Measurements from ENCODE around the gene CNGA4.
"Not testable (repeated sequence)": the region's sequence is repeated elsewhere in the genome, so short reads cannot be mapped to it uniquely, and the experiment has no call there.

CNGA4 gene

DNA sequence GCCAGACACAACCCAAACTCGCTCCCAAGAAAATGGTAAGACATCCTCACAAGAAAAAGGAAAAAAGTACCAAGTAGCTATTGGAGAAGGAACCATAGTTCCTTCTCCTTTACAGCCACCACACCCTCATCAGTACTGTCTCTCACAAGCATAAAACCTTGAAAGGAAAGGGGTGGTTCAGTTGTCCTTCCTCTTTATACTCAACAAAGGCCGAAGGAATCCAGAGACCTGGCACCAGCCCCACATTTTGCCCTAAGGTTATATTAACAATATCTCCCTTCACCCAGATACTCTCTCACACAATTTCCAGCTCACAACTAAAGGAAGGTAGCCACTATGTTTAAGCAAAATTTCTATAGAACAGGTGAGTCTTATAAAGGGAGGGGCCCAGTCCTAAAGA is 13.0 kb upstream of the CNGA4 start:
- no peak for DNase-seq (ENCODE audit: low read depth in 2 of 2)

DNA sequence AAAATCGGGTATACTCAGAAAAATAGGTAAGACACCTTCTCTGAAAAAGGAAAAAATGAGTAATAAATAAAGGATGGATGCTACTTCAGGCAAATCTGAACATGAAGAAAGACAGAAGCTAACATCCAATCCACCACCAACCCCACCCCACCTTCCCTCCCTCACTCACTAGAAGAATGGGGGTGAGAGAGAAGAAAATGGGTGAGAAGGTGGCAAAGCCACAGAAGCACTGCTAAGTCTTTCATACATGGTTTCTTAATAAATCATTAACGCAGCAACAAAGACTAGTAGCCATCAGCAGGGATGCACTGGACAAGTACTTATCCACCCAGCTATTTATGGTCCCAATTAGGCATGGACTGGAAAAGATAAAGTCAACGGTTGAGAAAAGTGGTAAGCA is 10.4 kb upstream of the CNGA4 start:
- DNase-seq (ENCODE audit: low read depth in 2 of 2), result no peak

DNA sequence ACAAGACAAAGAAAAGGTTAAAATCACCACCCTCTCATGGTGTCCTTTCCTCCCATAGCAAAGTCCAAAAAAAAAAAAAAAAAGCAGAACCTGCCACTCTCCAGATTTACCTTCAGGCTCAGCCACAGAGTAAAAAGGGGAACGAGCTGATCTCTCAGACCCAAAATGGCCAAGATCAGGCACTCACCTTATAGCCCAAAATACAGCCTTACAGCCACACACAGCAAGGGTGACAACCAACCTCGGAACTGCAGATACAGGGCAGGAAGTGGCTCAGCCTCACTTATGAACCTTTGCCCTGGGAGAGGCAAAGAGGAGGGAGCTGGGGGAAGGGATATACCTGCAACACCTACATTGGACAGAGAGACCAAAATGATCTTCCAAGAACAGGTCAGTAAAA is 9.0 kb upstream of the CNGA4 start:
- no peak for DNase-seq (ENCODE audit: low read depth in 2 of 2)

DNA sequence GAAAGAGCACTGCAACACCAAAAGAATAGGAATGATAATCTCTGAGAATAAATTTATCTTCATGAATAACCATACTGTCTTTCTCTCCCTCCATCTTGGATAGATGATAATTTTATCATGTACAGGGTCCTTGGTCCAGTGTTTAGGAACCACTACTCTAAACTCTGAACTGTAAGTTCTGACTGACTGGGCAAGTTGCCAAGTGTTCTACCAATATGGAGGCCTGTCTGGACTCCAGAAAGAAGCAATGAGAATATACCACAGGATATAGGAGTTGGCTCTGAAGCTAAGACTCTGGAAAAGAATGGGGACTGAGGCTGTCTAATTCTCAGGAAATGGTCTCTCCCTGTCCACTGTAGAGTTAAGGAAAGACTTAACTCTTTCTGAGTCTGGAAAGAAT is 6.0 kb upstream of the CNGA4 start:
- DNase-seq (ENCODE audit: low read depth in 2 of 2), result no peak

DNA sequence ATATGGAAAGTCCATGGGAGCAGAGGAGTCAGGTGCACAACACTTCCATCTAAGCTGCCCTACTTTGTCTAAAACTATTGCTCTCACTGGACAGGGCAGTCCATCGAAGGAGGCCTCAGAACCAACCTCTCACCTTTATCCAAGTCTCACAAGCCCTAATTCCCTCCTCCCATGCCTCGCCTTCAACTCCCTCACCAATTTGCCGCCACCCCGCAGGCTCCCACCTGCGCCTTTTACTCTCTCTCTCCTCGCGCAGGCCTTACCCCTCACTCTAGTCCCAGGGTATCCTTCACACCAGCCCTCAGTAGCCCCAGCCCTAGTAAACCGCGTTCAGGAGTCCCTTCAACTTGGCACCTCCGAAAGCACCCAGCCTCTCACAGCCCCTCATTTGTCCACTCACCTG is 4.9 kb upstream of the CNGA4 start:
- no peak for DNase-seq (ENCODE audit: low read depth in 2 of 2)

DNA sequence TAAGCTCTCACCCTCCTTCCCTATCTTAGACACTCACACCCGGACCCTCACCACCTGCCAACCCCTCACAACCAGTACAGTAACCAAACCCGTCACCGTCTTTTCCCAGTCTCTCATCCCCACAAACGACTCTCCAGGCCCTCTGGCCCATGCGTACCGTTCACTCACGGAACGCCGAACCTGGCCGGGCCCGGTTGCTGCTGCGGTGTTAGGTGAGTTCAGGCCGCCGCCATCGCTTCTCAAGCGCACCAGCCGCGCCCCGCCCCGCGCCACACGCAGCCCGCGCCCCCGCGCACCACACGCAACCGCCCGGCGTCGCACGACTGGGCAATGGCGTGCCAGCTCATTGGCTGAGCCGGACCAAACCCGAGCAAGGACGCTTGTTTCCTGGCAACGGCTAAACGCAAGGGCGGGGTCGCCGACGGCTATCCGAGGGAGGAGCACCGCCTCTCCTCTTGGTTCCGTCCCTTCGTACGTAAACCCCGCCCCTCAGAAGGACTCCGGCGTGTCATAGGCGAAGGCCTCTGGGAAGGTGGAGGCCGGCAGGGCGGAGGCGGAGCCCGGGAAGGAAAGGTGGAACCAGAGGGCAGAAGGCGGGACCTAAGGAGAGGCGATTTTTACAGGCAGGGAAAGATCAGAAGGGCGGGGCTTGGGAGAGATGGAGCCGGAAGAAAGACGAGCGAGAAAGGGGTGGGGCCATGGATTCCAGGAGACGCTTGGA is 4.3 kb upstream of the CNGA4 start, which contains the start of gene FHIP1B:
TSS of gene FHIP1B (minus strand) at position 250 of the 721 bp plus-strand sequence. CDS start 10,120 bp downstream, outside the sequence.
- DNase-seq (ENCODE audit: low read depth in 2 of 2), result peak; percentile 98

DNA sequence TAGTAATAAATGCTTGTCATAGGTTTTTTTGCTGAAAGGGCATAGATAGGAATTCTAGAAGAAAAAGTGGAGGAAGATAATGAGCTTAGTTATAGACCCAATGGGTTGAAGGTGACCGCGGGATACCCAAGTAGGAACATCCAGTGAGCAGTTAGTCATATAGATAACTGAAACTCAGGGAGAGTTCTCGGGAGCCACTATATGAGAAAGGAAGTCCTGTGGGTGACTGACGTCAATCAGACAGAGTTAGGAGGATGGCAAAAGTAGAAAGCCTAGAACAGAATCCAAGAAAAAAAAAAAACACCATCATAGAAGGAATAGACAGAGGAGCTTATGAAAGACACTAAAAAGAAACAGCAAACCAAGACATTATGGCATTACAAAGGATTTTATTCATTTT is 1.6 kb upstream of the CNGA4 start:
- no peak for DNase-seq (ENCODE audit: low read depth in 2 of 2)

DNA sequence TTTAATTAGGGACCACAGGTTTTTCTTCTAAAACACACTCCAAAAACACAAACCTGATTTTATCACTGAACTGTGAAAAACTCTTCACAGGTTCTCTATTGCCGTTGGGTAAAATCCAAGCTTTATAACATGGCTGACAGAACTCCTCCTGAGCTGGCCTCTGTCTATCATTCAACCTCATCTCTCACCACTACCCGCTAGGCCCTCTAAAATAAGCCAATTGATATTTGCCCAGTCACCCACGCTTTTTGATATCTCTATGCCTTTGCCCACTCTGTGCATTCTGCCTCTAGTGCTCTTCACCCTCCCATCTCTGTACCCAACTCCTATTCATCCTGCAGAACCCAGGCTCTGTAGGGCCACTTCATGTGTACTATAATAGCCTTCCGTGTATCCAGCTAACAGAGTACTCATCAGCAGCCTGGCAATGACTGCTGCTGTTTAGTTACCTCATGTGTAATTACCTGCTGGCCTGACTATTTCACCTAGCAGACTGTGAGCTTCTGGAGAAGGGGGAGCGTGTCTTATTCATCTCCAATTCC is 1.1 kb upstream of the CNGA4 start:
- DNase-seq (ENCODE audit: low read depth in 2 of 2), result no peak

DNA sequence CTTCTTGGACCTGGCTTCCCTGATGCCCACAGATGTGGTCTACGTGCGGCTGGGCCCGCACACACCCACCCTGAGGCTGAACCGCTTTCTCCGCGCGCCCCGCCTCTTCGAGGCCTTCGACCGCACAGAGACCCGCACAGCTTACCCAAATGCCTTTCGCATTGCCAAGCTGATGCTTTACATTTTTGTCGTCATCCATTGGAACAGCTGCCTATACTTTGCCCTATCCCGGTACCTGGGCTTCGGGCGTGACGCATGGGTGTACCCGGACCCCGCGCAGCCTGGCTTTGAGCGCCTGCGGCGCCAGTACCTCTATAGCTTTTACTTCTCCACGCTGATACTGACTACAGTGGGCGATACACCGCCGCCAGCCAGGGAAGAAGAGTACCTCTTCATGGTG is 1.2 kb downstream of the CNGA4 start:
- no peak for DNase-seq (ENCODE audit: low read depth in 2 of 2)

DNA sequence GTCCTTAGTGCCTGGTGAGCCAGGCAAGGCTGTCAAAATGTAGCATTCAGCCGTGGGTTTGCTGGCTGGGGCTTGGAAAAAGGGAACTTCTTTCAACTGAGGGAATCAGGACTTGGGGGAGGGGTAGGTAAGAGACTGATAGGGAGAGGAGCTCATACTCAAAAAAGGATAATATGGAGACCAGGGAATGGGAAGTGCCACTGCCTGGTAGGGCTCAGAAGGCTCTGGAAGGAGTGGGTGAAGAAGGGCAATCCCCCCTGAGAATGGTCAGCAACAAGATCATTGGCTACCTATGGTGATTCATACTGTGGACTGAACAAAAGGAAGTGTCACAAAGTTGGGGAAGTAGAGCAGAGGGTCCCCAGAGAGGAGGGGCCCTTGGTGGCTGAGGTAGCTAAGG is 1.9 kb downstream of the CNGA4 start:
- no peak for DNase-seq (ENCODE audit: low read depth in 2 of 2)

DNA sequence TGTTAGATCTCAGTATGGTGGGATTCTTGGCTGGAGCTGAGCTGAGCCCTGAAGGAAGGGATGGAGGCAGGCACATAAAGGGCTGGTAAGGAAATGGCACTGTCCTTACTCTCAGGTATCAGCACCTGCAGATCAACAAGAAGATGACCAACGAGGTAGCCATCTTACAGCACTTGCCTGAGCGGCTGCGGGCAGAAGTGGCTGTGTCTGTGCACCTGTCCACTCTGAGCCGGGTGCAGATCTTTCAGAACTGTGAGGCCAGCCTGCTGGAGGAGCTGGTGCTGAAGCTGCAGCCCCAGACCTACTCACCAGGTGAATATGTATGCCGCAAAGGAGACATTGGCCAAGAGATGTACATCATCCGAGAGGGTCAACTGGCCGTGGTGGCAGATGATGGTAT is 2.4 kb downstream of the CNGA4 start:
- DNase-seq (ENCODE audit: low read depth in 2 of 2), result no peak

DNA sequence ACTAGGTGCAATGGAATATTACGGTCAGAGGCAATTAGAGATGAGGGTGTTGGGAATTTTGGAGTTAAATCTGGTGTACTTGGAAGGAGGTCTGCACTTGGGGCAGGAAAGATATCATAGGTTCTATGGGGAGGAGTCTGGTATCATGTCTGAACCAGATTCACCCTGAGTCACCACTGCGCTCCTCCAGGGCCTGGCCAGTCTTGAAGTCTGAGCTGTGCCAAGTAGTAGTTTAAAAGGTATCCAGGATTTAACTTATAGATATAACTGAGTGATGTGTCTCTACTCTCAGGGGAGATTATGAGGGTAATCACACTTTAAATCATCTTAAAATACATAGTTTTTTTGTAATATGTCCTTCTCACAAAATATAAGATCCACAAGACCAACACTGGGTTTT is 6.6 kb downstream of the CNGA4 start:
- no peak for DNase-seq (ENCODE audit: low read depth in 2 of 2)

DNA sequence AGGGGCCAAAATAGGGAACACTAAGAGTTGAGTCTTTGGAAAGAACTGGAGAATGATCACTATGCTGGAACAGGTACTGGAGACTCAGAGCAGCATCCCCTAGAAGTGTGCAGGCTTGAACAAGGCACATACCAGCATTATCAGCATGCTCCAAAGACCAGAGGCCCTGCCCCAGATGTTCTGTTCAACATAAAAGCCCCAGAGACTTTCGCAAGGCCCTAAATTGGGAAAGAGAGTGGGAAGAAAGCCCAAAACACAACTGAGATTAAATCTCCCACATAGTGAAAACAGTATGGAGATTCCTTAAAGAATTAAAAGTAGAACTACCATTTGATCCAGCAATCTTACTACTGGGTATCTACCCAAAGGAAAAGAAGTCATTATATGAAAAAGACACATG is 9.4 kb downstream of the CNGA4 start:
- no peak for DNase-seq (ENCODE audit: low read depth in 2 of 2)

DNA sequence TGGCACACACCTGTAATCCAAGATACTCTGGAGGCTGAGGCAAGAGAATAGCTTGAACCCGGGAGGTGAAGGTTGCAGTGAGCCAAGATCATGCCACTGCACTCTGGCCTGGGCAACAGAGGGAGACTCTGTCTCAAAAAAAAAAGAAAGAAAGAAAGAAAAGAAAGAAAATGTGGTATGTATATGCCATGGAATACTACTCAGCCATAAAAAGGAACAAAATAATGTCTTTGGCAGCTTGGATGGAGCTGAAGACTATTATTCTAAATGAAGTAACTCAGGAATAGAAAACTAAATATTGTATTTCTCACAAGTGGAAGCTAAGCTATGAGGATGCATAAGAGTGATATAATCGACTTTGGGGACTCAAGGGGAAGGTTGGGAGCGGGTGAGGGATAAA is 10.0 kb downstream of the CNGA4 start:
- not testable (repeated sequence) for DNase-seq (ENCODE audit: low read depth in 2 of 2)

DNA sequence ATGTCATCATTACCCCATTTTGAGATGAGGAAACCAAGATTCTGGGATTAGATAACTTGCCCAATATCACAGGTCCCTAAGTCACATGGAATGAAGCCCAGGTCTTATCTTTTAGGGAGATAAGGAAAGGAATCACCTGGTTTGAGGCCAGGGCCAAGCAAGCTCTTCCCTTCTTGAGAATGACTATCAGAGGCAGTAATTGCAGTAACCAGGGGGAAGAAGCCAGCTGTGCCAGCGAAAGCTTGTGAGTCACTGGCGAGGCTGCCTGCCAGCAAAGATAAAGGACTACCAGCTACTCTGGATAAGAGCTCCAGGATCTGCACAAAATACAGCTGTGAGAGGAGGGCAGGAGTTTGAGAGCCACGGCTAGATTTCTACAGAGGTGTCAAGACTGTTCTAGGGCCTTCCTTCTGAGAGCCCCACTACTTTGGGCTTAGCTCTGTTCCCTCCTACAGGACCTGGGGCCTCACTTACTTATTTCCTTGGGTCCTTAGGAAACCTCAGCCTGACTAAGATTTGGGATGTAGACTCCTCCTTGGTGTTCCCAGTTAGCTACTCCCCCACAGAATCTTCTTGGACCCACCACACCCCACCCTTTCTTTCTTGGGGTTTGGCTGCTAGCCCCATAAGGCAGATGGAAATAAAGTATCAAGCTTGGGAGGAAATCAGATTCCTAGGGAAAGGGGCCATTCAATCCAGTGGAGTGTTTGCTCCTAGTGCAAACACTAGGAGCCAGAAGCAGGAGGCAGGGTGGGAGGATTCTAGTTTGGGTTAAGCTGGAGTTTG is 11.1 kb downstream of the CNGA4 start:
- no peak for DNase-seq (ENCODE audit: low read depth in 2 of 2)

DNA sequence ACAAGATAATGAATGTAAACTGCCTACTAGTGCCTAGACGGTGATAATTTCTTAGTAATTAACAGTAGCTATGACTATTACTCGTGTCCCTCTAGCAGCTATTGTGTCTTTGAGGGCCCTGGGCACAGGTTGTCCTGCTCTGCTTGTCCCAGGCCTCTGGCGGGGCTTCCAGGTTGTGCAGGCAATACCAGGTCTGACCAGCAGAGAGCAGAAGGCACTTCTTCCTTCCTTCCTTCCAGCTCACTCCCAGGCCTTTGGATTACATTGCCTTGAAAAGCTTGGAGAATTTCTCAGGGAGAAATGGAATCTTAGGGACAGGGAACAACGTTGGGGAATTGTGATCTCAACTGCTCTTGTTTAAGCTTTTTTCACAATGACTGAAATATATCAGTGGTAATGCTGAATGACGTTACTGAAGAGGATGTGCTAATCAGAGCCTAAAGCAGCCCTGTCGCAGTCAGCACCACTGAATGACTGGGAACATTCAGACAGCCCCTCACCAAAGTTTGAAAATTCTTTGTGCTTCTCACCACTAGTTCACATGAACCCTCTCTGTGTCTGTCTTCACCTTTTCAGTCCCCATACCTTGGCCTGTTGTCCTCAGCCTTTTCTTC is 12.3 kb downstream of the CNGA4 start:
- no peak for DNase-seq (ENCODE audit: low read depth in 2 of 2)

DNA sequence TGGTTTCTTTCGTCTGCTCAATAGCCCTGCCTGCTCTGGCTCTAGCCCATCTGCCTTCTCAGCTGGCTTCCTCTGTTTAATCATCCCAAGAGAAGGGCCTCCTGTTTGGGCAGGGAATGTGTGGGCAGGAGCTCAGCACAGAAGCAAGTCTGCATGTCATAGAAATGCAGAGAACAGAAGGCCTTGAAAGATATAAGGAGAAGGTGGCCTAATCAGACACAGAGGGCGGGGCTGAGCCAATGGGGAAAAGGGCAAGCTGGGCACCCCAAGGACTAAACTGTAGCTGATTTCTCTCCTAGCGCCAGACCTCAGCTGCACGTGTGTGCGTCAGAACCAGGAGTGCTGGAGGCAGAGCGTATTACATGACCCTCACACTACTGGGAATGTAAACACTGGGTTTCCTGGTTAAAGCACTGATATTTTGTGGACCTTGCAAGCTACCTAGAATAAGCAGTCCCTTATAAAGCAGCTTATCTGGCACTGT is 13.1 kb downstream of the CNGA4 start:
- DNase-seq (ENCODE audit: low read depth in 2 of 2), result no peak

DNA sequence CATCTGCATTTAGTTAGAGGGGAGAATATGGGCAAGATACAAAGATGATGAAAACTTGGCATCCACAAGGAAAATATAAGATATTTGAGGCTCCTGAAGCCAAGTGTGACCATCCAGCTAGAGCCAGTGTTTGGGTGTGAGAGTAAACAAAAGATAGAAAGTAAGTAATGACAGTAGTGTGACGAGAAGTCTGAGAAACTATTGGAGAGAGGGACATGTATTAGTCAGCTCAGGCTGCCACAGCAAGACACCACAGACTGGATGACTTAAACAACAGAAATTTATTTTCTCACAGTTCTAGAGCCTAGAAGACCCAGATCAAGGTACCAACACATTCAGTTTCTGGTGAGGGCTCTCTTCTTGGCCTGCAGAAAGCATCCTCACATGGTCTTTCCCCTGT is 14.3 kb downstream of the CNGA4 start:
- no peak for DNase-seq (ENCODE audit: low read depth in 2 of 2)

DNA sequence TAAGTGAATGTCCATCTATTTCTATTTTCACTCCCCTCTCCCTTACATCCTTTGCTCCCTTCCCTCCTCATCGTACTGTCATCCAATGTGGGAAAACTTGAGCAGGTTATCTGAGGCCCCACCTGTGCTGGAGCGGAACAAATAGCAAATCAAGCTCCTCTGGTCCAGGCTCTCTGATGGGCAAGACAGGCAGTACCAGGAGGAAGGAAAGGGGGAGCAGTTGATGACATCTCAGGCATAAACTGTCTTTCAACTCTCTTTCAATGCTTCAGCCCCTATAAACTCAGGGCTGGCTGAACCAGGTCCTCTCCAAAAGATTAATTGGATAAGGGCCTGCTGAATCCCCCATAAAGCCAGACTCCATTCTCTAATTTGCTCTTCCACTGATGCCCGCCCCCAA is 19.3 kb downstream of the CNGA4 start:
- DNase-seq (ENCODE audit: low read depth in 2 of 2), result no peak

DNA sequence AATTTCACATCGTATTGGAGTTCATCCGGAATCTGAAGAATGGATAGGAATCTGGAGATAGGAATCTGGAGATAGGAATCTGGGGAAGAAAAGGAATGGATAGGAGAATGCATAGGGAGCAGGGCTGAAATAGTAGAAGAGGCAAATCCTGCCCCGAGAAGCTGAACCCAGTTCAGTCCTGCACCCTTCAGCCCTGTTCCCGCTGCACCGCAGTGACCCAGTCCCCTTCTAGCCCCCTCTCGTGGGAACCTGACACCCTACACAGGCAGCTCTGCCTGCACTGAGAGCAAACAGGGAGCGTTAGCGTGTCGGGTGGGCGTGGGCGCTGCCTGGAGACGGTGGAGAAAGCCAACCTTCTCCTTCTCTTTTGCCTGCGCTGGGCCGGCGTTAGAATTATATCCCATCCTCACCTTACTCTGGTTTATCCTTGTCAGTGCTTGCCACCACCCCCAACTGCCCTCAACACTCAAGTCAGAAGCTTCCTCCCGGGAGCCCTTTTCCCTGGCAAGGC is 19.7 kb downstream of the CNGA4 start:
- no peak for DNase-seq (ENCODE audit: low read depth in 2 of 2)

DNA sequence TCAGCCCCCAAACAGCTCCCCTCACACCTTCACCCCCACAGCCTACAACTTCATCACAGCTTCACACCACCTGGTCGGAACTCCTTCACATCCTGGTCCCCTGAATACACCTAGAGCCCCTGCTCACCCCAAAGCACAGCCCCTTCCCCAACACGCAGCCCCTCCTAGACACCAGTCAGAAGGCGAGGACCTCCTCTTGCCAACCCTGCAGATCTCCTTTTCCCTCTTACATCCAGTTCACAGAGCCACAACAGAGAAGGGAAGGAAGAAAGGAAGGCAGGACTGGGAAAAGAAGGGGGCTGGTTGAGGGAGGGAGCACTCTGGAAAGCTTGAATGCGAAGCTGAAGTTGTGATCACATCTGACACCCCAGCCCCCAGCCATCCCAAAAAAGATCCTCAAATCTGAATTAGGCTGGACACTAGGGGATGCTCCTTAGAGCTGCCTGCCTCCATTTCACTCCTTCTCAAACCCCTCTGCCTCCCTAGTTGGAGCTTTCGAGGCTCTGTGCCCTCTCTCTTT is 21.4 kb downstream of the CNGA4 start:
- DNase-seq (ENCODE audit: low read depth in 2 of 2), result no peak

DNA sequence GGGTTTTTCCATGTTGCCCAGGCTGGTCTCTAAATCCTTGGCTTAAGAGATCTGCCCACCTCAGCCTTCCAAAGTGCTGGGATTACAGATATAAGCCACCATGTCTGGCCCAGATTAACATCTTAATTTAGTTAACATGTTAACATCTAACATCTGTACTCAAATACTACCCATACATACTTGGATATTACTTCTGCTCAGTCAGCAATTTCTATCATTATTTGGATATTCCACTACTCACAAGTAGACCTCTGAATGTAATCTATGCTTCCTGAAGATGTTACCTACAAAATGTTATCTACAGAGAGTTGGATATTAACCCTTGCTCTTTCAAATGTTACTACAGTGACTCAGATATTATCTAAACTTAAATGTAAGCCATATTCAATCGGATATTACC is 24.8 kb downstream of the CNGA4 start:
- no peak for DNase-seq (ENCODE audit: low read depth in 2 of 2)

Measured in stimulated activated CD8-positive, alpha-beta memory T cell treated with anti-CD3 and anti-CD28 coated beads, Interleukin-2, amount 100 ng/mL, for 1 hour (primary cell).